GM19463 (cell line): ENCODE measurements around the gene ARHGEF19.
"Not testable (repeated sequence)": the region's sequence is repeated elsewhere in the genome, so short reads cannot be mapped to it uniquely, and the experiment has no call there.

Source experiments
- ATAC-seq: cut with Tn5 transposase; IDR thresholded peaks from one replicate; pipeline ENCODE4 v1.9.1; 2021; ENCODE audit warnings: mild to moderate bottlenecking, moderate library complexity; ENCODE audit not compliant: unreplicated experiment

Gene ARHGEF19

GRCh38 chr1:16168622-16169360, 43.7 kb downstream of the ARHGEF19 start:
- no peak for ATAC-seq

GRCh38 chr1:16168144-16168495, 44.3 kb downstream of the ARHGEF19 start:
- not testable (repeated sequence) for ATAC-seq

- ATAC-seq, result no peak
Measured at GRCh38 chr1:16167331-16168143, 44.9 kb downstream of the ARHGEF19 start.

GRCh38 chr1:16166117-16166516, 46.3 kb downstream of the ARHGEF19 start:
- no peak for ATAC-seq

GRCh38 chr1:16165548-16165947, 46.9 kb downstream of the ARHGEF19 start:
- no peak for ATAC-seq

- ATAC-seq, result no peak
Measured at GRCh38 chr1:16165073-16165364, 47.4 kb downstream of the ARHGEF19 start.

- no peak for ATAC-seq
Measured at GRCh38 chr1:16164213-16165072, 48.0 kb downstream of the ARHGEF19 start.

GRCh38 chr1:16163608-16164212, 48.7 kb downstream of the ARHGEF19 start:
- not testable (repeated sequence) for ATAC-seq

GRCh38 chr1:16162163-16162822, 50.2 kb downstream of the ARHGEF19 start:
- no peak for ATAC-seq

- ATAC-seq, result no peak
Measured at GRCh38 chr1:16161717-16162116, 50.7 kb downstream of the ARHGEF19 start.

GRCh38 chr1:16158993-16159831, 53.2 kb downstream of the ARHGEF19 start:
- no peak for ATAC-seq

GRCh38 chr1:16158025-16158424, 54.4 kb downstream of the ARHGEF19 start:
- ATAC-seq, result no peak

GRCh38 chr1:16156848-16157495, 55.5 kb downstream of the ARHGEF19 start:
- ATAC-seq, result no peak

GRCh38 chr1:16155537-16156410, 56.7 kb downstream of the ARHGEF19 start, which contains the start of gene EPHA2:
Gene EPHA2 (minus strand): TSS chr1:16156069. CDS start chr1:16155932, 137 bp downstream.
- ATAC-seq, result no peak

GRCh38 chr1:16153999-16154673, 58.3 kb downstream of the ARHGEF19 start:
- ATAC-seq, result no peak

- ATAC-seq, result no peak
Measured at GRCh38 chr1:16153096-16153998, 59.1 kb downstream of the ARHGEF19 start.
